GM18867 (cell line): ENCODE results near the gene ARMC9.
"Not testable (repeated sequence)": the region's sequence is repeated elsewhere in the genome, so short reads cannot be mapped to it uniquely, and the experiment has no call there.

ENCODE experiments used
- ATAC-seq: cut with Tn5 transposase; IDR thresholded peaks from one replicate; pipeline ENCODE4 v1.9.1; 2021; ENCODE audit warnings: mild to moderate bottlenecking, moderate library complexity; ENCODE audit not compliant: unreplicated experiment

ARMC9 gene

DNA sequence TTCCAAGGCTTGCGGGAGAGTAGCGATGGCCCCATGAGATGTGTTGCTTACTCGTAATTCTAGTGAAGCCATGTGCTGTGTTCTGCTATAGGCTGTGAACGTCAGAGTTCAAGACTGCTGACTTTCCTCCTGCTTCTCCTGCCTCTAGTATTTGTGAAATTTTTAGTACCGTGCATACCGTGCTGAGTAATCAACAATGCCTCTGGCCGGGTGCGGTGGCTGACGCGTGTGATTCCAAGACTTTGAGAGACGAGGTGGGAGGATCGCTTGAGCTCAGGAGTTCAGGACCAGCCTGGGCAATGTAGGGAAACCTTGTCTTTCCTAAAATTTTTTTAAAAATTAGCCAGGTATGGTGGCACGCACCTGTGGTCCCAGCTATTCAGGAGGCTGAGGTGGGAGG lies 137.2 kb downstream of the ARMC9 start:
- no peak for ATAC-seq

- ATAC-seq, result no peak
Measured at GRCh38 chr2:231336236-231336635, 137.8 kb downstream of the ARMC9 start.

- ATAC-seq, result no peak
Measured at GRCh38 chr2:231336700-231337099, 138.3 kb downstream of the ARMC9 start.

GRCh38 chr2:231337807-231338759 lies 139.7 kb downstream of the ARMC9 start:
- ATAC-seq, result no peak

- ATAC-seq, result no peak
Measured at GRCh38 chr2:231339316-231339715, 140.9 kb downstream of the ARMC9 start.

GRCh38 chr2:231341100-231341499 lies 142.7 kb downstream of the ARMC9 start:
- no peak for ATAC-seq

DNA sequence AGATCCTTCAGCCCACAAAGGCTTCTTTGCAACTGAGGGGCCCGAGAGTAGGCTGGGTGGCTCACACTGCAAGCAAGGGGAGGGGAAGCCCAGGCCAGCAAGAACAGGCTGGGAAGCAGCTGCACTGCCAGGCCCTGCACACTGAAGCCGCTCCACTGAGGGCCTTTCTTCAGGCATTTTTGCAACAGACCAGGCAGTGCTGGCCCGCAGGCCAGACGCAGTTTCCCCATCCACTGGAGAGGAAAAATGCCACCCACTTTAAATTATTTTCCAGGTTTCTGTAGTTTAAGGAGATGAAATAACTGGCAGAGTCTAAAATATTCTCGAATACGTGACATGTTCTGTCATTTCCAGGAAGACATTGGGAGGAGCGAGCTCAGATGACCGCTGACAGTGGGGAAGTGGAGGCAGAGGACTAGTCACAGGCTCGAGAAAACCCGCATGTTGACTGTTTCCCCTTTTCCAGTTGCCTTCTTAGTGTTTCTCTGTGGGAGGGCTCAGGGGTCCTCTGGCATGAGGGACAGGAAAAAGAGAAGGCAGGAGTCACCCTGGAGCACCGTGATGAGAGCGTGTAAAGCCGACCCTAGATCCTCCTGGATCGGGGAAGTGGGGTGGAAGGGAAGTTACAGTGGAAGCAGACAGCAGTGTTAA lies 143.8 kb downstream of the ARMC9 start:
- ATAC-seq, result no peak

DNA sequence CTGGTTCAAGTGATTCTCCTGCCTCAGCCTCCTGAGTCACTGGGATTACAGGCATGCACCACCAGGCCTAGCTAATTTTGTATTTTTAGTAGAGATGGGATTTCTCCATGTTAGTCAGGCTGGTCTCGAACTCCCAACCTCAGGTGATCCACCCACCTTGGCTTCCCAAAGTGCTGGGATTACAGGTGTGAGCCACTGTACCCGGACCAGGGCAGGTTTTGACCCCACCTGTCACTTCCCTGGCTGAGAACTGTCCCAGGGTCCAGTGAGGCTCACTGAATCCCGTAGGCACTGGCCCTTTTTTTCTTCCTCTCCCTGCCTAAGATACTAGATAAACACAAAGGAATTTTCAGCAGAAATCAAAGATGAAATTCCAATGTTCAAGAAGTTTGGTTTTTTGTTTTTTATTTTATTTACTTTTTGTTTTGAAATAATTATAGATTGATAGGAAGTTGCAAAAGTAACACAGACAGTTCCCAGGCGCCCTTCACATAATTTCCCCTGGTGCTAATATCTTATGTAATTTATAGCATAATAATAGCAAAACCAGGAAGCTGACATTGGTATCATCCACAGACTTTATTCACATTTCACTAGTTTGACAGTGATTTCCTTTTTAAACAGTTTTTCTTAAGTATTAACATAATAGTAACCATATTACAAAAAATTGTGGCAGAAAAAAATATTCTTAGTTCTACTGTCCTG lies 144.7 kb downstream of the ARMC9 start:
- ATAC-seq, result no peak

DNA sequence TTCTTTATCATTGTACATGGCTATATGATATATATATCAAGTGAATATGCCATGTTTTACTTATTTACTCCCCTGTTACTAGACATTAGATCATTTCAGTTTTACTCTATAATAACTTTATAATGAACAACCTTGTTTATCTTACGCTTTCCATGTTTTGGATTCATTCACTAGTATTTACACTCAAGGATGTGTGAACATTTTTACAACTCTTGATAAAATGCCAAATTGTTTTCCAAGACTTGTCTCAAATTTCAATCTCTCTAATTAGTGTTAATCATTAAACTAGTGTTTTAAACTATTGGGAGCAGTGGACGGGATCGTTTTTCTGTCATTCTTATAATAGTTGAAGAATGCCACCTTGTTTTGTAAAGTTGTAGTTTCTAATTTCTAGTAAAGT lies 145.6 kb downstream of the ARMC9 start:
- no peak for ATAC-seq

DNA sequence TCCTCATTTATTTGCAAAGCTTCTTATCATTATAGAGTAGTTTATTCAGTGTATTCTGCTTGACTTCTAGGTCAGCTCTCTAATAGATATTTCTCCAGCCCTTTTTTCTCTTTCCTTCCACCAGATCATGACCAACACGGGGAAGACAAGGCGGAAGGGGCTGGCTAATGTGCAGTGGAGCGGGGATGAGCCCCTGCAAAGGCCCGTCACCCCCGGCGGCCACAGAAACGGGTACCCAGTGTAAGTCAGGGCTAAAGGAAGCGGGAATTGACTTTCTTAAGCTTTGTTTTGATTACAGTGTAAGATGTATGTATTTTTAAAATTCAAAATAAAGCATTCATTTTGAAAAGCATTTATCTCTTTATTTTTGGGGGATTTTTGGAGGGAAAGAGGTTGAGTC lies 146.4 kb downstream of the ARMC9 start:
- no peak for ATAC-seq

GRCh38 chr2:231347081-231347480 lies 148.7 kb downstream of the ARMC9 start:
- ATAC-seq, result no peak

- no peak for ATAC-seq
Measured at GRCh38 chr2:231347638-231348037, 149.2 kb downstream of the ARMC9 start.

DNA sequence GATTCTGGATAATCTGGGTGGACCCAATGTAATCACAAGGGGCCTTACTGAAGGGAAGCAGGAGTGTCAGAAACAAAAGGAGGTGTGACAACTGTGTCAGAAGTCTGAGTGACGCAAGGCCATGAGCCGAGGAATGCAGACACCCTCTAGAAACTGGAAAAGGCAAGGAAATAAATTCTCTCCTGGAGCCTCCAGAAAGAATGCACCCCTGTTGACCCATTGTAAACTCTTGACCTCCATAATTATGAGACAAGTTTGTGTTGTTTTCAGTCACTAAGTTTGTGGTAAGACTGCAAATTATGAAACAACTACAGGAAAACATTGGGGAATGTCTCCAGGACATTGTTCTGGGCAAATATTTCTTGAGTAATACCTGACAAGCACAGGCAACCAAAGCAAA lies 149.7 kb downstream of the ARMC9 start:
- ATAC-seq, result no peak

GRCh38 chr2:231348704-231349373 lies 150.4 kb downstream of the ARMC9 start:
- ATAC-seq, result no peak

GRCh38 chr2:231349374-231349735 lies 150.9 kb downstream of the ARMC9 start:
- ATAC-seq, result not testable (repeated sequence)

- ATAC-seq, result no peak
Measured at GRCh38 chr2:231351648-231352047, 153.2 kb downstream of the ARMC9 start.

- no peak for ATAC-seq
Measured at GRCh38 chr2:231353469-231353868, 155.0 kb downstream of the ARMC9 start.

GRCh38 chr2:231355508-231356465 lies 157.4 kb downstream of the ARMC9 start:
- ATAC-seq, result no peak

- no peak for ATAC-seq
Measured at GRCh38 chr2:231356466-231356844, 158.0 kb downstream of the ARMC9 start.

DNA sequence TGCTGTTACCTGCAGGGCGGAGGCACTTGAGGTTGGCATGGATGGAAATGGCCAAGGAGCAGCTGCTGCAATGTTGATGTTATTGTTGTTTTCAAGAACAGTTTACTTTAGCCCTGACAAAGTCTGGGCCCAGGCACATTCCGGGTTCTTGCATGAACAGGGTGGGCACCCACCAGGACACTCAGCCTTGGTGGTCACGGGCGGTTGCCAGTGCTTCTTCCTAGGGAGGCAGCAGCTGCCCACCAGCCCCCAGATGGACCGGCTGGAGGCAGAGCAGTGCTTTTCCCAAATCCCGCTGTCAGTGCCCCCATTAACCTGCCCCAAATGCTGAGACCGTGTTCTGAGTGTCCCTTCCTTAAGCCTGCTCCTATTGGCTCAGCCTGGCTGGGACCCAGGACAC lies 158.6 kb downstream of the ARMC9 start:
- ATAC-seq, result no peak
